Measurements from ENCODE around the gene EIF4G1.
"Not testable (repeated sequence)": the region's sequence is repeated elsewhere in the genome, so short reads cannot be mapped to it uniquely, and the experiment has no call there.

The EIF4G1 gene

DNA sequence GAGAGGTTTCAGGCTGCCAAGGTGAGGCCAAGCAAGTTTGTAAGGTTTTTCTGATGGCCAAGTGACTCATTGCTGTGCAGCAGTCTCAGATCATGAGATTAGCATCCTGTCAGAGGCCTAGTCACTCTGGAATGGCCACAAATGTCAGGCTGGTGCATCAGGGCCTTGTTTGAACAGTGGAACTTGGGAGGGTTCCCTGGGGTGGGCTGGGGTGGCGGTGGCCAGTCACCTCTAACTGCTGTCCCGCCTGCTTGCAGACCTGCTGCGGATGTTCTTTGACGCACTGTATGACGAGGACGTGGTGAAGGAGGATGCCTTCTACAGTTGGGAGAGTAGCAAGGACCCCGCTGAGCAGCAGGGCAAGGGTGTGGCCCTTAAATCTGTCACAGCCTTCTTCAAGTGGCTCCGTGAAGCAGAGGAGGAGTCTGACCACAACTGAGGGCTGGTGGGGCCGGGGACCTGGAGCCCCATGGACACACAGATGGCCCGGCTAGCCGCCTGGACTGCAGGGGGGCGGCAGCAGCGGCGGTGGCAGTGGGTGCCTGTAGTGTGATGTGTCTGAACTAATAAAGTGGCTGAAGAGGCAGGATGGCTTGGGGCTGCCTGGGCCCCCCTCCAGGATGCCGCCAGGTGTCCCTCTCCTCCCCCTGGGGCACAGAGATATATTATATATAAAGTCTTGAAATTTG is 20.2 kb downstream of the EIF4G1 start:
- peak overlapping the region; percentile 65 for H3K27ac Mint-ChIP-seq
- peak overlapping the region; percentile 28 for H3K4me3 Mint-ChIP-seq
- peaks cover 40% of the 10 kb centered on the region for H3K4me1 Mint-ChIP-seq (ENCODE audit: low read depth)
- H3K27me3 Mint-ChIP-seq (ENCODE audit: low read depth): peaks cover 6% of the 10 kb centered on the region
- H3K36me3 Mint-ChIP-seq (ENCODE audit: low read depth): peaks cover 57% of the 10 kb centered on the region
- no peaks in the 10 kb centered on the region for H3K9me3 Mint-ChIP-seq

GRCh38 chr3:184335291-184335660 is 20.9 kb downstream of the EIF4G1 start:
- H3K9me3 Mint-ChIP-seq: no peaks in the 10 kb centered on the region
- H3K4me1 Mint-ChIP-seq (ENCODE audit: low read depth): peaks cover 40% of the 10 kb centered on the region
- H3K36me3 Mint-ChIP-seq (ENCODE audit: low read depth): peaks cover 52% of the 10 kb centered on the region
- peaks cover 6% of the 10 kb centered on the region for H3K27me3 Mint-ChIP-seq (ENCODE audit: low read depth)
- peak overlapping the region; percentile 86 for H3K27ac Mint-ChIP-seq
- H3K4me3 Mint-ChIP-seq: peak overlapping the region; percentile 67

DNA sequence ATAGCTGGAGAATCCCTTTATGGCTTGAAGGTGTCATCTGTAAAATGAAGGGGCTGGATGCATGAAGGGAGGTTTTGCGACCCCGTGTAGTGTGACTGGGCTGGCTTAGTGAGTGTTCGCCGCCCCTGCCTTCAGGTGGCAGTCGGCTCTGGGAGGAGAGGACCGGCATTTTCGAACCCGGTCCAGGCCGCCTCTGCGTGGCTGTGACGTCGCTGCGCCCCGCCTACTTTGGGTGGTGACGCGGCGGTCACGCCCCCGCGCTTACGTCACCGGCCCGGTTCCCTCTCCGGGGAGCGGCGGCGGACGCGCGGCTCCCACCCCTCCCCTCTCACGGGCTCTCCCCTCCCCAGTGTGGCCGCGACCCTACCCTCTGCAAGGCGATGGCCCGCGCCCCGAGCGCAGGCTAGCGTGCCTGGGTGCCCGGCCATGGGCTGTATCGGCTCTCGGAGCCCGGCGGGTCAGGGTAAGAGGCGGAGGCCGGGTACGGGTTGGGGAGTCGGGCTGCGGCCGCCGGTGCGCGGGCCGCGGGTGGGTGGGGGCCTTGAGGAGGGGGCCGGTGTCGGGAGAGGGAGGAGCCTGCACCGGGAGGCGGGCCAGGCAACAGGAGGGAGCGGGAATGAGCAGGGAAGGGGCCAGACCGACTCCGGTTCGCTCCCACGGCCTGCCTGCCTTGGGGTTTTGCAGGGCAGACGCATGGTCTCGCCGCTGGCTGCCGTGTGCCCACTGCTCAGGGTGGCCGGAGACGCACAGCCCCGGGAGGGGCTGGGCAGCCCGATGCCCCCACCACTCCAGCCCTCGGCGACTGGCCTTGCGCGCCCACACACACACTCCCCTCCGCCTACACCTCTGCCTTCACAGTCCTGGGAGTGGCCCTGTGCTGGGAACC is 21.5 kb downstream of the EIF4G1 start:
- peaks cover 44% of the 10 kb centered on the region for H3K4me1 Mint-ChIP-seq (ENCODE audit: low read depth)
- peaks cover 48% of the 10 kb centered on the region for H3K36me3 Mint-ChIP-seq (ENCODE audit: low read depth)

GRCh38 chr3:184336547-184337398 is 22.4 kb downstream of the EIF4G1 start:
- H3K4me1 Mint-ChIP-seq (ENCODE audit: low read depth): peaks cover 46% of the 10 kb centered on the region
- peaks cover 39% of the 10 kb centered on the region for H3K36me3 Mint-ChIP-seq (ENCODE audit: low read depth)
- H3K27me3 Mint-ChIP-seq (ENCODE audit: low read depth): peaks cover 6% of the 10 kb centered on the region
- peak overlapping the region; percentile 84 for H3K4me3 Mint-ChIP-seq
- no peaks in the 10 kb centered on the region for H3K9me3 Mint-ChIP-seq
- H3K27ac Mint-ChIP-seq: peak overlapping the region; percentile 84

More for the DNA sequence above, 21.5 kb downstream of the EIF4G1 start:
- Mint-ChIP-seq H3K27ac (peak overlapping the region; percentile 86), H3K27me3 (ENCODE audit: low read depth) (peaks cover 6% of the 10 kb centered on the region), H3K9me3 (no peaks in the 10 kb centered on the region), H3K4me3 (peak overlapping the region; percentile 84)

DNA sequence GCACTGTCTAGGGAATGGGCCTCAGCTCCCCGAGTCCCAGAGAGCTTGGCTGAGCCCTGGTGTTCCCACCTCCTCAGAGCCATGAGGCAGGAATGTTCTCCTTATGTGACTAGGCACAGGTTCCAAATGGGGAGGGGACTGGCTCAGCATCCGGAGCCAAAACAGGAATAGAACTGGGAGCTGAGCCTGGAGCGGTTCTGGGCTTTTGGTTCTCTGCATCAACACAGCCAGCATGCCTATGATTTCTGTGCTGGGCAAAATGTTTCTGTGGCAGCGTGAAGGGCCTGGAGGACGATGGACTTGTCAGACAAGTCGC is 23.0 kb downstream of the EIF4G1 start, which contains the start of gene FAM131A:
FAM131A (plus strand) TSS at position 202 of the 316 bp plus-strand sequence; CDS start at position 233, 31 bp downstream.
- peak within 1 kb of the TSS; percentile 84 for H3K27ac Mint-ChIP-seq
- no peaks in the 10 kb centered on the region for H3K9me3 Mint-ChIP-seq
- H3K4me1 Mint-ChIP-seq (ENCODE audit: low read depth): peaks cover 44% of the 10 kb centered on the region
- H3K27me3 Mint-ChIP-seq (ENCODE audit: low read depth): peaks cover 6% of the 10 kb centered on the region
- peaks cover 34% of the 10 kb centered on the region for H3K36me3 Mint-ChIP-seq (ENCODE audit: low read depth)
- H3K4me3 Mint-ChIP-seq: peak within 1 kb of the TSS; percentile 84

DNA sequence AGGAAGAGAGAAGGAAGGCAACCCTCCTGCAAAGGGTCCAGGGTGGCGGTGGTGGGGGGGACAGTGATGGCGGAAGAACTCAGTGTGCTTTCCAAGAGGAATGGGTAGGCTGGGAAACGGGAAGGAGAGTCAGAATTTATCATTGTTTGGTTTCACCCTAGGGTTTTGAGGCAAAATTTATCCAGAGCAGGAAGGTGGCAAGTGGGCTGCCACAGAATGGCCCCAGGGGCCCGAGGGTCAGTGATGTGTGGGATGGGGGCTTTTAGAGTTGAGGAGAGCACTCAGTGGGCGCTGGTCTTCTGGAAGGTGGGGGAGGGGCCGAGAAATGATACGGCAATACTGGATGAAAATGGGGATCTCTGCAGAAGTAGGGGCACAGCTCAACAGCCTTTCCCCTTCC is 23.6 kb downstream of the EIF4G1 start:
- peaks cover 6% of the 10 kb centered on the region for H3K27me3 Mint-ChIP-seq (ENCODE audit: low read depth)
- H3K9me3 Mint-ChIP-seq: no peaks in the 10 kb centered on the region
- H3K4me1 Mint-ChIP-seq (ENCODE audit: low read depth): peaks cover 38% of the 10 kb centered on the region
- peak overlapping the region; percentile 32 for H3K4me3 Mint-ChIP-seq
- H3K27ac Mint-ChIP-seq: no peak overlapping the region
- peaks cover 27% of the 10 kb centered on the region for H3K36me3 Mint-ChIP-seq (ENCODE audit: low read depth)

GRCh38 chr3:184338511-184338945 is 24.1 kb downstream of the EIF4G1 start:
- Mint-ChIP-seq H3K9me3 (no peaks in the 10 kb centered on the region), H3K27me3 (ENCODE audit: low read depth) (peaks cover 6% of the 10 kb centered on the region), H3K27ac (no peak overlapping the region), H3K36me3 (ENCODE audit: low read depth) (peaks cover 22% of the 10 kb centered on the region), H3K4me3 (no peak overlapping the region), H3K4me1 (ENCODE audit: low read depth) (peaks cover 33% of the 10 kb centered on the region)

- Mint-ChIP-seq H3K27ac (no peak overlapping the region), H3K27me3 (ENCODE audit: low read depth) (peaks cover 6% of the 10 kb centered on the region), H3K4me1 (ENCODE audit: low read depth) (peaks cover 29% of the 10 kb centered on the region), H3K4me3 (no peak overlapping the region), H3K36me3 (ENCODE audit: low read depth) (peaks cover 18% of the 10 kb centered on the region), H3K9me3 (no peaks in the 10 kb centered on the region)
Measured at GRCh38 chr3:184339001-184339400, 24.6 kb downstream of the EIF4G1 start.

DNA sequence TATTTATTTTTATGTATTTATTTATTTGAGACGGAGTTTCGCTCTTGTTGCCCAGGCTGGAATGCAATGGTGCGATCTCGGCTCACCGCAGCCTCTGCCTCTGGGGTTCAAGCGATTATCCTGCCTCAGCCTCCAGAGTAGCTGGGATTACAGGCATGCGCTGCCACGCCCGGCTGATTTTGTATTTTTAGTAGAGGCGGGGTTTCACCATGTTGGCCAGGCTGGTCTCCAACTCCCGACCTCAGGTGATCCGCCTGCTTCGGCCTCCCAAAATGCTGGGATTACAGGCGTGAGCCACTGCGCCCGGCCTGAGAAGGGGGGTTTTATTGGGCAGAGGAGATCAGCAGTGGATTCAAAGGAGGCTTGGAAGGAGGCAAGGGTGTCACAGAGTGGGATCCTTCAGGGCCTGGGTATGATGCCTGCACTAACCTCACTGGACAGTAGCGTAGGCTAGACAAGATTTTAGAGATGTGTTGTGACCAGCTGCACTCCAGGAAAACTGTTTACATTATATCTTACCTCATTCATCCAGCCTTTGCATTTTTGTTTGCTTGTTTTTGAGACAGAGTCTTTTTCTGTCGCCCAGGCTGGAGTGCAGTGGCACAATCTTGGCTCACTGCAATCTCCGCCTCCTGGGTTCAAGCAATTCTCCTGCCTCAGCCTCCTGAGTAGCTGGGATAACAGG is 25.2 kb downstream of the EIF4G1 start:
- not testable (repeated sequence) for H3K27ac Mint-ChIP-seq; H3K4me3 Mint-ChIP-seq; H3K9me3 Mint-ChIP-seq; H3K27me3 Mint-ChIP-seq (ENCODE audit: low read depth)
- Mint-ChIP-seq H3K4me1 (ENCODE audit: low read depth) (peaks cover 23% of the 10 kb centered on the region), H3K36me3 (ENCODE audit: low read depth) (peaks cover 12% of the 10 kb centered on the region)

GRCh38 chr3:184341925-184342324 is 27.5 kb downstream of the EIF4G1 start:
- Mint-ChIP-seq H3K27ac (no peak overlapping the region), H3K36me3 (ENCODE audit: low read depth) (peaks cover 5% of the 10 kb centered on the region), H3K4me1 (ENCODE audit: low read depth) (peaks cover 16% of the 10 kb centered on the region), H3K27me3 (ENCODE audit: low read depth) (peaks cover 6% of the 10 kb centered on the region), H3K4me3 (no peak overlapping the region), H3K9me3 (no peaks in the 10 kb centered on the region)

GRCh38 chr3:184343200-184343876 is 28.9 kb downstream of the EIF4G1 start:
- Mint-ChIP-seq H3K36me3 (ENCODE audit: low read depth) (no peaks in the 10 kb centered on the region), H3K9me3 (no peaks in the 10 kb centered on the region), H3K27ac (no peak overlapping the region), H3K4me1 (ENCODE audit: low read depth) (peaks cover 10% of the 10 kb centered on the region), H3K4me3 (no peak overlapping the region), H3K27me3 (ENCODE audit: low read depth) (no peaks in the 10 kb centered on the region)

GRCh38 chr3:184344579-184345316 is 30.3 kb downstream of the EIF4G1 start:
- Mint-ChIP-seq H3K9me3 (no peaks in the 10 kb centered on the region), H3K4me3 (no peak overlapping the region), H3K36me3 (ENCODE audit: low read depth) (no peaks in the 10 kb centered on the region), H3K4me1 (ENCODE audit: low read depth) (peaks cover 6% of the 10 kb centered on the region), H3K27me3 (ENCODE audit: low read depth) (no peaks in the 10 kb centered on the region), H3K27ac (no peak overlapping the region)
